ENCODE data around the gene ABCD3.
"Not testable (repeated sequence)": the region's sequence is repeated elsewhere in the genome, so short reads cannot be mapped to it uniquely, and the experiment has no call there.

Gene ABCD3

DNA sequence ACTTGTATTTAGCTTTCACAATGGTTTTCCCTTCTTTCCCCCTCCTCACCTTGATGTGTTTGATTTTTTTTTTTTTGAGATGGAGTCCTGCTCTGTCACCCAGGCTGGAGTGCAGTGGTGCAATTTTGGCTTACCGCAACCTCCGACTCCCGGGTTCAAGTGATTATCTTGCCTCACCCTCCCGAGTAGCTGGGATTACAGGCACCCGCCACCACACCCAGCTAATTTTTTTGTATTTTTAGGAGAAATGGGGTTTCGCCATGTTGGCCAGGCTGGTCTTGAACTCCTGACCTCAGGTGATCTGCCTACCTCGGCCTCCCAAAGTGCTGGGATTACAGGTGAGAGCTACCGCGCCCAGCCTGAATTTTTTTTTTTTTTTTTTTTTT, 8.3 kb downstream of the ABCD3 start:
- not testable (repeated sequence) for H3K9me3 ChIP-seq (ENCODE audit: control insufficient read depth, insufficient read depth, low read length); H3K9ac ChIP-seq (ENCODE audit: low read depth, low read length); H3K36me3 ChIP-seq (ENCODE audit: insufficient read depth, low read length); H3K4me1 ChIP-seq (ENCODE audit: insufficient read depth, low read length)

- Histone ChIP-seq H3K9ac (ENCODE audit: low read depth, low read length) (no peak overlapping the region), H3K4me1 (ENCODE audit: insufficient read depth, low read length) (0 out of 2 replicates have a peak, but pooled peaks cover 2% of the 10 kb centered on the region)
These were observed 10.3 kb downstream of the ABCD3 start for GRCh38 chr1:94428441-94428840.

DNA sequence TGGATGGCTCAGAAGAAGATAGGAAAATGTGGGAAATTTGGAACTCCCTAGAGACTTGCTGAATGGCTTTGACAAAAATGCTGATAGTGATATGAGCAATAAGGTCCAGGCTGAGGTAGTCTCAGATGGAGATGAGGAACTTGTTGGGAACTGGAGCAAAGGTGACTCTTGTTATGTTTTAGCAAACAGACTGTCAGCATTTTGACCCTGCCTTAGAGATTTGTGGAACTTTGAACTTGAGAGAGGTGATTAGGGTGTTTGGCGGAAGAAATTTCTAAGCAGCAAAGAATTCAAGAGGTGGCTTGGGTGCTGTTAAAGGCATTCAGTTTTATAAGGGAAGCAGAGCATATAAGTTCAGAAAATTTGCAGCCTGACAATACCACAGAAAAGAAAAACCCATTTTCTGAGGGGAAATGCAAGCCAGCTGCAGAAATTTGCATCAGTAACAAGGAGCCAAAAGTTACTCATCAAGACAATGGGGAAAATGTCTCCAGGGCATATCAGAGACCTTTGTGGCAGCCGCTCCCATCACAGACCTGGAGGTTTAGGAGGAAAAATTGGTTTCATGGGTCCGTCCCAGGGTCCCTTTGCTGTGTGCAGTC, 10.8 kb downstream of the ABCD3 start:
- H3K9me3 ChIP-seq (ENCODE audit: control insufficient read depth, insufficient read depth, low read length); H3K4me1 ChIP-seq (ENCODE audit: insufficient read depth, low read length); H3K36me3 ChIP-seq (ENCODE audit: insufficient read depth, low read length); H3K9ac ChIP-seq (ENCODE audit: low read depth, low read length): not testable (repeated sequence)

More at GRCh38 chr1:94428441-94428840, 10.3 kb downstream of the ABCD3 start:
- Histone ChIP-seq H3K9me3 (ENCODE audit: control insufficient read depth, insufficient read depth, low read length) (no peaks in the 10 kb centered on the region; the same call in 1 of the 2 replicates), H3K36me3 (ENCODE audit: insufficient read depth, low read length) (no peaks in the 10 kb centered on the region)

GRCh38 chr1:94430066-94430465, 11.9 kb downstream of the ABCD3 start:
- not testable (repeated sequence) for H3K36me3 ChIP-seq (ENCODE audit: insufficient read depth, low read length); H3K4me1 ChIP-seq (ENCODE audit: insufficient read depth, low read length); H3K9me3 ChIP-seq (ENCODE audit: control insufficient read depth, insufficient read depth, low read length); H3K9ac ChIP-seq (ENCODE audit: low read depth, low read length)

GRCh38 chr1:94433866-94434265, 15.7 kb downstream of the ABCD3 start:
- Histone ChIP-seq H3K9me3 (ENCODE audit: control insufficient read depth, insufficient read depth, low read length) (peaks cover 3% of the 10 kb centered on the region; the same call in 1 of the 2 replicates), H3K36me3 (ENCODE audit: insufficient read depth, low read length) (no peaks in the 10 kb centered on the region), H3K9ac (ENCODE audit: low read depth, low read length) (no peak overlapping the region), H3K4me1 (ENCODE audit: insufficient read depth, low read length) (no peaks in the 10 kb centered on the region)

DNA sequence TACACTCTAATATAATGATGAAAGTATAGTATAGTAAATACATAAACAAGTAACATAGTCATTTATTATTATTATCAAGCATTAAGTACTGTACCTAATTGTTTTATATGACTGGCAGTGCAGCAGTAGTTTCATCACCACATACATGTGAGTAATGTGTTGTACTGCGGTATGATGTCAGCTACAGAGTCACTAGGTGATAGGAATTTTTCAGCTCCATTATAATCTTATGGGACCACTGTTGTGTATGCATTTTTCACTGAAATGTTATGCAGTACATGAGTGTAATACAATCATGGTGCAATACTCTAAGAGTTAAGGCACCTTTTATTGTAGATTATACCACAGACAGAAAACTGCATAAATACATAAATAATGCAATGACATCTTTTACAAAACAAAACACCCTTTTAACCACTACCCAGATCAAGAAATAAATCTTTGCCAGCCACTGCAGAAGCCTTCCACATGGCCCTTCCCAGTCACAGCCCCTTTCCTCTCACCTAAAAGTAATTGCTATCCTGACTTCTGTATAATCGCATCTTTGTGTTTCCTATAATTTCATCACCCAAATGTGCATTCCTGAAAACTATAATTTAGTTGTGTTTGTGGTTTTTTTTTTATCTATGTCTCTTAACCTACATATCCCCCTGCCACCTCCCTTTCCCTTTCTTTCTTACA, 16.3 kb downstream of the ABCD3 start:
- Histone ChIP-seq H3K9me3 (ENCODE audit: control insufficient read depth, insufficient read depth, low read length) (0 out of 2 replicates have a peak, but pooled peaks cover 3% of the 10 kb centered on the region), H3K4me1 (ENCODE audit: insufficient read depth, low read length) (no peaks in the 10 kb centered on the region), H3K36me3 (ENCODE audit: insufficient read depth, low read length) (no peaks in the 10 kb centered on the region), H3K9ac (ENCODE audit: low read depth, low read length) (no peak overlapping the region)

GRCh38 chr1:94438692-94439276, 20.6 kb downstream of the ABCD3 start:
- no peak overlapping the region for H3K9ac ChIP-seq (ENCODE audit: low read depth, low read length)
- no peaks in the 10 kb centered on the region for H3K36me3 ChIP-seq (ENCODE audit: insufficient read depth, low read length)
- H3K4me1 ChIP-seq (ENCODE audit: insufficient read depth, low read length): no peaks in the 10 kb centered on the region
- peaks cover 19% of the 10 kb centered on the region for H3K9me3 ChIP-seq (ENCODE audit: control insufficient read depth, insufficient read depth, low read length)

DNA sequence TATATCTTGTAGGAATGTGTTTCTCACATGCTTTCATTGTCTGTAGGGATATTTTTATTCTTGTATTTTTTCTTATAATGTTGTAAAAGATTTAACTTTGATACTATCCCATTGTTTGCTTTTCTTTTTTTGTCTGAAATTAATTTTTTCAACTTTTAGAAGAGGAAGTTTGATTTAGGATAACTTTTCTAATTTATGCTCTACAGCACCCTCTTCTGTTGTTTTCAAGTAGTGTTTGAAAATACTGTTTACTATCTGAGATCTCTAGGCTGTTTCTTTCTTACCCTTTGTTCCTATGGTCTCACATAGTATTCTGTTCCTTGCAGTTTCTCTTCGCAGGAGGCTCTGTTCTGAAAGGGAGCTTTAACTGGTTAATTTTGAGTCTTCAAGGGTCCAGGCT, 21.9 kb downstream of the ABCD3 start:
- Histone ChIP-seq H3K9ac (ENCODE audit: low read depth, low read length) (no peak overlapping the region), H3K9me3 (ENCODE audit: control insufficient read depth, insufficient read depth, low read length) (peaks cover 23% of the 10 kb centered on the region), H3K4me1 (ENCODE audit: insufficient read depth, low read length) (no peaks in the 10 kb centered on the region), H3K36me3 (ENCODE audit: insufficient read depth, low read length) (no peaks in the 10 kb centered on the region)

DNA sequence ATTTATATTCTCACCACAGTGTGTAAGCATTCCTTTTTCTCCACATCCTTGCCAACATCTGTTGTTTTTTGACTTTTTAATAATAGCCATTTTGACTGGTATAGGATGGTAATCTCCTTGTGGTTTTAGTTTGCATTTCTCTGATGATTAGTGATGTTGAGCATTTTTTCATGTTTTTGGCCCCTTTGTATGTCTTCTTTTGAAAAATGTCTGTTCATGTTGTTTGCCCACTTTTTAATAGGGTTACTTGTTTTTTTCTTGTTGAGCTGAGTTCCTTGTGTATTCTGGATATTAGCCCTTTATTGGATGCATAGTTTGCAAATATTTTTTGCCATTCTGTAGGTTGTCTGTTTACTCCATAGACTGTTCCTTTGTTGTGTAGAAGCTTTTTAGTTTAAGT, 24.9 kb downstream of the ABCD3 start:
- not testable (repeated sequence) for H3K36me3 ChIP-seq (ENCODE audit: insufficient read depth, low read length); H3K9ac ChIP-seq (ENCODE audit: low read depth, low read length); H3K4me1 ChIP-seq (ENCODE audit: insufficient read depth, low read length)
- H3K9me3 ChIP-seq (ENCODE audit: control insufficient read depth, insufficient read depth, low read length): peaks cover 29% of the 10 kb centered on the region

- H3K4me1 ChIP-seq (ENCODE audit: insufficient read depth, low read length); H3K36me3 ChIP-seq (ENCODE audit: insufficient read depth, low read length); H3K9ac ChIP-seq (ENCODE audit: low read depth, low read length): not testable (repeated sequence)
- H3K9me3 ChIP-seq (ENCODE audit: control insufficient read depth, insufficient read depth, low read length): peaks cover 32% of the 10 kb centered on the region
These were observed 26.6 kb downstream of the ABCD3 start for GRCh38 chr1:94444819-94445218.

GRCh38 chr1:94445733-94446132, 27.5 kb downstream of the ABCD3 start:
- peaks cover 35% of the 10 kb centered on the region for H3K9me3 ChIP-seq (ENCODE audit: control insufficient read depth, insufficient read depth, low read length)
- H3K36me3 ChIP-seq (ENCODE audit: insufficient read depth, low read length); H3K9ac ChIP-seq (ENCODE audit: low read depth, low read length); H3K4me1 ChIP-seq (ENCODE audit: insufficient read depth, low read length): not testable (repeated sequence)

DNA sequence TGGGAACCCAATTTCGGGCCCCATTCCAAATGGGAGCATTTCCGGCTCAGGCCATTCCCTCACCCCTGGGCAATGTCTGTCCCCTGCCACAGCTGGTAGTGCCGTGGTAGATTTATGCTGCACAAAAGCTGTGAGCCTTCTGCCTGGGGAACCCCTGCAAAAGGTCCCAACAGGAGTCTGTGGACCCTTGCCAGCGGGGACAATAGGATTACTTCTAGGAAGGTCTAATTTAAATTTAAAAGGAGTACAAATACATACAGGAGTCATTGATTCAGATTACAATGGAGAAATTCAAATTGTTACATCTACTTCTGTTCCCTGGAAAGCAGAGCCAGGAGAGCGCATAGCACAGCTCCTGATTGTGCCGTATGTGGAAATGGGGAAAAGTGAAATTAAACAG, 28.0 kb downstream of the ABCD3 start:
- H3K9me3 ChIP-seq (ENCODE audit: control insufficient read depth, insufficient read depth, low read length): peaks cover 39% of the 10 kb centered on the region
- not testable (repeated sequence) for H3K9ac ChIP-seq (ENCODE audit: low read depth, low read length); H3K36me3 ChIP-seq (ENCODE audit: insufficient read depth, low read length); H3K4me1 ChIP-seq (ENCODE audit: insufficient read depth, low read length)

- not testable (repeated sequence) for H3K4me1 ChIP-seq (ENCODE audit: insufficient read depth, low read length); H3K9ac ChIP-seq (ENCODE audit: low read depth, low read length); H3K36me3 ChIP-seq (ENCODE audit: insufficient read depth, low read length)
- H3K9me3 ChIP-seq (ENCODE audit: control insufficient read depth, insufficient read depth, low read length): peaks cover 31% of the 10 kb centered on the region
These were observed 30.6 kb downstream of the ABCD3 start for GRCh38 chr1:94448741-94449140.

DNA sequence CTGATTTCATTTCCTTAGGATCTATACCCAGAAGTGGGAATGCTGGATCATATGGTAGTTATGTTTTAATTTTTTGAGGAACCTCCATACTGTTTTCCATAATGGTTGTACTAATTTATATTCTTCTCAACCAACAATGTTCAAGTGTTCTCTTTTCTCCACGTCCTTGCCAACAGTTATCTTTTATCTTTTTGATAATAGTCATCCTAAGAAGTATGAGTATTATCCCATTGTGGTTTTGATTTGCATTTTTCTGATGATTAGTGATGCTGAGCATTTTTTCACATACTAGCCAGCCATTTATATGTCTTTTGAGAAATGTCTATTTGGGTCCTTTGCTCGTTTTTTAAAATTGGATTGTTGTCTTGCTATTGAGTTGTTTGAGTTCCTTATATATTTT, 38.5 kb downstream of the ABCD3 start:
- H3K36me3 ChIP-seq (ENCODE audit: insufficient read depth, low read length): no peaks in the 10 kb centered on the region
- H3K9ac ChIP-seq (ENCODE audit: low read depth, low read length): no peak overlapping the region
- peaks cover 2% of the 10 kb centered on the region for H3K9me3 ChIP-seq (ENCODE audit: control insufficient read depth, insufficient read depth, low read length)

DNA sequence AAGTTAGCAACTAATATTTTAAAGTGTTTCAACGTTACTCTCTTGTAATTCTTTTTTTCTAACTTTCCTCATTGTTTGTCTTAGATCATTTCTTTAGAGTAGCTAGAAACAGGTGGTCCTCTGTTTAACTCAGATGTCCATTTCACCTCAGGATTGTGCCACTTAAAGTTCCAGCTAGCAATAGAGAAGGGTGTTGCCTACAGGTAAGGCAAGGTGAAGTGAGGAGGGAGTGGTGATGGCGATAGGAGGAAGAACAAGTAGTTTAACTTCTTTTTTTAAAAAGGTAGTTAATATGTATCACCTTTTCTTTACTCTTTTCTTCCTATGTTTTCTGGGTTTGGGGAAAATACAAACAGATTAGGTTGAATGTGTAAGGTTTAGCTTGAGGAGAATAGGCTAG, 44.4 kb downstream of the ABCD3 start:
- no peaks in the 10 kb centered on the region for H3K4me1 ChIP-seq (ENCODE audit: insufficient read depth, low read length)
- no peak overlapping the region for H3K9ac ChIP-seq (ENCODE audit: low read depth, low read length)
- H3K36me3 ChIP-seq (ENCODE audit: insufficient read depth, low read length): no peaks in the 10 kb centered on the region
- no peaks in the 10 kb centered on the region for H3K9me3 ChIP-seq (ENCODE audit: control insufficient read depth, insufficient read depth, low read length)

More for the DNA sequence above, 38.5 kb downstream of the ABCD3 start:
- no peaks in the 10 kb centered on the region for H3K4me1 ChIP-seq (ENCODE audit: insufficient read depth, low read length)

All from ES-I3 (cell line).